SU-DHL-6 (cell line): ENCODE data around the gene NSRP1.
"Not testable (repeated sequence)": the region's sequence is repeated elsewhere in the genome, so short reads cannot be mapped to it uniquely, and the experiment has no call there.

Experiments used
- H2AFZ ChIP-seq: fragments of 200-600 bp; sonication (generic); 2 replicates; pipeline ENCODE4 v1.6.1; 2014; ENCODE audit warnings: low read depth, mild to moderate bottlenecking, moderate library complexity, mixed read lengths, antibody characterized with exemption, low read length; ENCODE audit not compliant: severe bottlenecking
- H3F3A ChIP-seq: fragments of 200-600 bp; shearing (Covaris generic); 2 replicates; pipeline ENCODE4 v1.6.0; 2016; ENCODE audit warnings: antibody characterized with exemption, mild to moderate bottlenecking; ENCODE audit not compliant: insufficient read depth
- H3K27ac ChIP-seq: fragments of 200-600 bp; sonication (generic); 2 replicates; pipeline ENCODE4 v1.5.1; 2016; ENCODE audit warnings: low read depth, mild to moderate bottlenecking, low read length, moderate library complexity, mixed read lengths
- H3K27me3 ChIP-seq: fragments of 200-600 bp; sonication (generic), shearing (Covaris generic); 2 replicates; pipeline ENCODE4 v1.6.0; 2014; ENCODE audit warnings: mild to moderate bottlenecking, low read length
- H3K36me3 ChIP-seq: fragments of 200-600 bp; sonication (generic); 2 replicates; pipeline ENCODE4 v1.6.1; 2014; ENCODE audit warnings: mild to moderate bottlenecking, low read length, mixed read lengths
- H3K4me2 ChIP-seq: fragments of 300-600, 200-600 bp; shearing (Covaris generic), sonication (generic); 2 replicates; pipeline ENCODE4 v1.6.0; 2014; ENCODE audit warnings: low read length, low read depth, mild to moderate bottlenecking; ENCODE audit not compliant: poor library complexity, severe bottlenecking
- H3K4me3 ChIP-seq: fragments of 200-600 bp; sonication (generic); 2 replicates; pipeline ENCODE4 v1.5.1; 2014; ENCODE audit warnings: antibody characterized with exemption, low read length, mild to moderate bottlenecking, mixed read lengths; ENCODE audit not compliant: insufficient read depth, poor library complexity, severe bottlenecking
- H3K79me2 ChIP-seq: fragments of 200-600 bp; sonication (generic); 2 replicates; pipeline ENCODE4 v1.6.1; 2014; ENCODE audit warnings: mild to moderate bottlenecking, low read length, moderate library complexity; ENCODE audit not compliant: insufficient read depth
- H3K9ac ChIP-seq: fragments of 200-600 bp; sonication (generic); 2 replicates; pipeline ENCODE4 v1.7.0; 2014; ENCODE audit warnings: mild to moderate bottlenecking, low read length
- H3K9me2 ChIP-seq: fragments of 200-600 bp; sonication (generic); replicated peaks from 2 replicates; pipeline ENCODE4 v1.6.1; 2014; ENCODE audit warnings: low read length; ENCODE audit not compliant: insufficient read depth
- H3K9me3 ChIP-seq: fragments of 200-600 bp; sonication (generic); 2 replicates; pipeline ENCODE4 v1.6.1; 2014; ENCODE audit warnings: low read length, mixed read lengths; ENCODE audit not compliant: insufficient read depth
- H4K20me1 ChIP-seq: fragments of 200-600 bp; sonication (generic); 2 replicates; pipeline ENCODE4 v1.6.1; 2014; ENCODE audit warnings: low read depth, mild to moderate bottlenecking, antibody characterized with exemption, low read length, moderate library complexity, mixed read lengths
- CTCF ChIP-seq: fragments of 200-600 bp; sonication (generic); IDR thresholded peaks from one replicate; pipeline ENCODE4 v1.5.1; 2017; ENCODE audit warnings: antibody characterized with exemption, mild to moderate bottlenecking, low read length, moderate library complexity; ENCODE audit not compliant: insufficient read depth, poor library complexity, severe bottlenecking
- EZH2phosphoT487 ChIP-seq: fragments of 200-600 bp; sonication (generic), shearing (Covaris generic); conservative IDR thresholded peaks from 2 replicates; pipeline ENCODE4 v1.6.1; 2018; ENCODE audit warnings: mild to moderate bottlenecking, antibody characterized with exemption, low read length, moderate library complexity, mixed read lengths

NSRP1 gene

GRCh38 chr17:30199600-30199999 is 83.0 kb downstream of the NSRP1 start:
- no peaks in the 10 kb centered on the region for H3K9me2 ChIP-seq
- H3K9me3 ChIP-seq: no peaks in the 10 kb centered on the region
- TF ChIP-seq EZH2phosphoT487 (no peak), CTCF (no peak)
- no peak overlapping the region for H3K9ac ChIP-seq
- H3K4me3 ChIP-seq: no peak overlapping the region
- no peaks in the 10 kb centered on the region for H4K20me1 ChIP-seq
- no peak overlapping the region for H3K4me2 ChIP-seq
- no peaks in the 10 kb centered on the region for H3K27me3 ChIP-seq
- H3K27ac ChIP-seq: no peak overlapping the region
- H3F3A ChIP-seq: no peaks in the 10 kb centered on the region
- no peak overlapping the region for H2AFZ ChIP-seq
- no peaks in the 10 kb centered on the region for H3K79me2 ChIP-seq
- H3K36me3 ChIP-seq: no peaks in the 10 kb centered on the region

- H3K9me3 ChIP-seq: no peaks in the 10 kb centered on the region
- no peaks in the 10 kb centered on the region for H3K36me3 ChIP-seq
- no peaks in the 10 kb centered on the region for H3K79me2 ChIP-seq
- H2AFZ ChIP-seq: no peak overlapping the region
- H3K27ac ChIP-seq: no peak overlapping the region
- H3F3A ChIP-seq: no peaks in the 10 kb centered on the region
- TF ChIP-seq EZH2phosphoT487 (no peak), CTCF (no peak)
- H3K4me3 ChIP-seq: no peak overlapping the region
- H3K9ac ChIP-seq: no peak overlapping the region
- H3K9me2 ChIP-seq: no peaks in the 10 kb centered on the region
- H3K4me2 ChIP-seq: no peak overlapping the region
- no peaks in the 10 kb centered on the region for H3K27me3 ChIP-seq
- H4K20me1 ChIP-seq: no peaks in the 10 kb centered on the region
Measured at GRCh38 chr17:30200106-30200505, 83.5 kb downstream of the NSRP1 start.

- H3K9me3 ChIP-seq, H4K20me1 ChIP-seq, H3K36me3 ChIP-seq, H3K27me3 ChIP-seq, H3K4me3 ChIP-seq, H3K27ac ChIP-seq, H3K79me2 ChIP-seq, H3K4me2 ChIP-seq, H3K9ac ChIP-seq, H2AFZ ChIP-seq, H3K9me2 ChIP-seq, H3F3A ChIP-seq: not testable (repeated sequence)
Measured at GRCh38 chr17:30200656-30201055, 84.0 kb downstream of the NSRP1 start.

- H3F3A ChIP-seq: no peaks in the 10 kb centered on the region
- no peaks in the 10 kb centered on the region for H3K9me2 ChIP-seq
- no peak overlapping the region for H3K27ac ChIP-seq
- TF ChIP-seq CTCF (no peak), EZH2phosphoT487 (no peak)
- no peak overlapping the region for H2AFZ ChIP-seq
- no peaks in the 10 kb centered on the region for H3K27me3 ChIP-seq
- no peak overlapping the region for H3K9ac ChIP-seq
- H3K9me3 ChIP-seq: no peaks in the 10 kb centered on the region
- H4K20me1 ChIP-seq: no peaks in the 10 kb centered on the region
- no peaks in the 10 kb centered on the region for H3K79me2 ChIP-seq
- no peak overlapping the region for H3K4me3 ChIP-seq
- H3K4me2 ChIP-seq: no peak overlapping the region
- no peaks in the 10 kb centered on the region for H3K36me3 ChIP-seq
Measured at GRCh38 chr17:30203471-30203981, 86.9 kb downstream of the NSRP1 start.
